HepG2 (cell line): ENCODE measurements around the gene PRDM12. TPM values are rescaled to one million over a fixed set of nuclear protein-coding genes. Genes with fewer than 3 reads are reported as not detected.

ENCODE experiments used
- BATF2 ChIP-seq: sonication (generic); formaldehyde crosslinking; IDR thresholded peaks from 2 replicates; pipeline ENCODE4 v1.8.0; 2022; ENCODE audit warnings: mild to moderate bottlenecking, missing genetic modification reagents, moderate library complexity
- CAMTA2 ChIP-seq: sonication (generic); formaldehyde crosslinking; IDR thresholded peaks from 2 replicates; pipeline ENCODE4 v1.4.0; 2020; ENCODE audit warnings: mild to moderate bottlenecking, missing genetic modification reagents, borderline replicate concordance
- CHD2 ChIP-seq: IDR thresholded peaks from 2 replicates; pipeline ENCODE4 v1.6.1; 2011; ENCODE audit warnings: low read depth, low read length, improper control_type of control experiment
- ELF3 ChIP-seq: IDR thresholded peaks from 2 replicates; pipeline ENCODE4 v1.6.1; 2016; ENCODE audit warnings: missing genetic modification reagents, missing compliant biosample characterization
- FOSL1 ChIP-seq: sonication (generic); formaldehyde crosslinking; IDR thresholded peaks from 2 replicates; pipeline ENCODE4 v1.9.0; 2021; ENCODE audit warnings: missing genetic modification reagents, borderline replicate concordance
- HOXA5 ChIP-seq: sonication (generic); formaldehyde crosslinking; IDR thresholded peaks from 2 replicates; pipeline ENCODE4 v1.4.0; 2020; ENCODE audit warnings: missing genetic modification reagents
- NAIF1 ChIP-seq: sonication (generic); formaldehyde crosslinking; IDR thresholded peaks from 2 replicates; pipeline ENCODE4 v1.5.0; 2020; ENCODE audit warnings: mild to moderate bottlenecking, missing genetic modification reagents, borderline replicate concordance
- NR2F1 ChIP-seq, 2 experiments: fragments of 450-650 bp in 1 of 2; formaldehyde crosslinking in 1 of 2; IDR thresholded peaks; 2 replicates each; pipeline versions ENCODE4 v1.5.0 to v1.6.1; 2016 to 2020; ENCODE audit warnings: mild to moderate bottlenecking in 1 of 2, missing compliant biosample characterization in 1 of 2, missing genetic modification reagents in 1 of 2, moderate library complexity in 1 of 2
- PBX3 ChIP-seq: sonication (generic); formaldehyde crosslinking; IDR thresholded peaks from 2 replicates; pipeline ENCODE4 v1.8.1; 2023; ENCODE audit warnings: missing genetic modification reagents, inconsistent platforms, borderline replicate concordance
- PCBP1 ChIP-seq: fragments of 200-400 bp; formaldehyde crosslinking; IDR thresholded peaks from 2 replicates; pipeline ENCODE4 v1.6.1; 2017; ENCODE audit warnings: mild to moderate bottlenecking, low read depth, low read length, borderline replicate concordance
- PTBP1 ChIP-seq: fragments of 200-400 bp; formaldehyde crosslinking; IDR thresholded peaks from 2 replicates; pipeline ENCODE4 v1.6.1; 2018; ENCODE audit warnings: low read length, low read depth; ENCODE audit not compliant: poor library complexity, severe bottlenecking
- RBM22 ChIP-seq: fragments of 200-400 bp; formaldehyde crosslinking; optimal IDR thresholded peaks from 2 replicates; pipeline ENCODE3; 2017; ENCODE audit warnings: mild to moderate bottlenecking, low read length, moderate library complexity
- RELA ChIP-seq: sonication (generic); formaldehyde crosslinking; IDR thresholded peaks from 2 replicates; pipeline ENCODE4 v1.4.0; 2020; ENCODE audit warnings: missing genetic modification reagents
- SNRNP70 ChIP-seq: fragments of 200-400 bp; formaldehyde crosslinking; IDR thresholded peaks from 2 replicates; pipeline ENCODE4 v1.6.1; 2017; ENCODE audit warnings: mild to moderate bottlenecking, low read depth, low read length, moderate library complexity
- SRSF4 ChIP-seq: fragments of 200-400 bp; formaldehyde crosslinking; IDR thresholded peaks from one replicate; pipeline ENCODE4 v1.6.1; 2018; ENCODE audit warnings: mild to moderate bottlenecking, low read depth, low read length, moderate library complexity; ENCODE audit not compliant: poor library complexity, severe bottlenecking
- TGIF2 ChIP-seq: IDR thresholded peaks from 2 replicates; pipeline ENCODE4 v1.6.1; 2016; ENCODE audit warnings: control low read depth, missing compliant biosample characterization
- ZC3H4 ChIP-seq: sonication (generic); formaldehyde crosslinking; IDR thresholded peaks from 2 replicates; pipeline ENCODE4 v1.4.0; 2020; ENCODE audit warnings: missing genetic modification reagents, borderline replicate concordance
- ZNF224 ChIP-seq: sonication (generic); formaldehyde crosslinking; IDR thresholded peaks from 2 replicates; pipeline ENCODE4 v1.5.0; 2020; ENCODE audit warnings: mild to moderate bottlenecking, missing genetic modification reagents
- ZNF264 ChIP-seq: sonication (generic); formaldehyde crosslinking; IDR thresholded peaks from 2 replicates; pipeline ENCODE4 v1.4.0; 2020; ENCODE audit warnings: missing genetic modification reagents
- ZNF292 ChIP-seq: sonication (generic); formaldehyde crosslinking; IDR thresholded peaks from 2 replicates; pipeline ENCODE4 v1.8.1; 2022; ENCODE audit warnings: mild to moderate bottlenecking, low read depth, missing genetic modification reagents, borderline replicate concordance
- ZNF331 ChIP-seq: sonication (generic); formaldehyde crosslinking; IDR thresholded peaks from 2 replicates; pipeline ENCODE4 v1.4.0; 2020; ENCODE audit warnings: missing genetic modification reagents
- ZNF350 ChIP-seq: sonication (generic); formaldehyde crosslinking; IDR thresholded peaks from 2 replicates; pipeline ENCODE4 v1.4.0; 2020; ENCODE audit warnings: mild to moderate bottlenecking, low read depth, missing genetic modification reagents, borderline replicate concordance
- ZNF672 ChIP-seq: sonication (generic); formaldehyde crosslinking; IDR thresholded peaks from 2 replicates; pipeline ENCODE4 v1.8.1; 2022; ENCODE audit warnings: missing genetic modification reagents
- ZNF678 ChIP-seq: sonication (generic); formaldehyde crosslinking; IDR thresholded peaks from 2 replicates; pipeline ENCODE4 v1.4.0; 2020; ENCODE audit warnings: mild to moderate bottlenecking, missing genetic modification reagents
- ZNF709 ChIP-seq: sonication (generic); formaldehyde crosslinking; IDR thresholded peaks from 2 replicates; pipeline ENCODE4 v1.5.0; 2020; ENCODE audit warnings: mild to moderate bottlenecking, missing genetic modification reagents
- ZNF800 ChIP-seq: sonication (generic); formaldehyde crosslinking; IDR thresholded peaks from 2 replicates; pipeline ENCODE4 v1.4.0; 2020; ENCODE audit warnings: missing genetic modification reagents
- ZNF839 ChIP-seq: sonication (generic); formaldehyde crosslinking; IDR thresholded peaks from 2 replicates; pipeline ENCODE4 v1.4.0; 2020; ENCODE audit warnings: missing genetic modification reagents, mild to moderate bottlenecking, borderline replicate concordance
- polyA plus RNA-seq, 8 experiments: library from polyadenylated mRNA; depleted of rRNA in 3 of 8; stranded (reverse) in 7 of 8; unstranded in 1 of 8; fragments of >200 nt; fragmentation: Illumina TruSeq in 4 of 8; extraction: Trizol in 4 of 8; gene quantifications; 2 replicates each; pipeline versions ENCODE4 v1.2.1 to v1.2.3, GENCODE V29; 2011 to 2016; ENCODE audit warnings: low read depth in 4 of 8, missing spikeins in 1 of 8, mixed read lengths in 1 of 8; ENCODE audit not compliant: insufficient read depth in 1 of 8
- total RNA-seq, 5 experiments: library from RNA; depleted of rRNA; stranded (reverse); fragments of >200 nt; fragmentation: Illumina TruSeq; extraction: Trizol; gene quantifications; 2 replicates each; pipeline ENCODE4 v1.2.3, GENCODE V29; 2016; ENCODE audit warnings: low read depth in 1 of 5

Gene PRDM12
- total and polyA plus RNA-seq, 2 of the 13 experiments (the other 11 are each of a cell fraction or from before 2014, with no cell fraction given), result 0.04 to 0.07 TPM

- TF ChIP-seq ZNF800 (CRISPR knock-in tag) (peak; percentile 98), ZNF672 (no peak), CAMTA2 (CRISPR knock-in tag) (peak; percentile 34; the same call in 1 of the 2 replicates), BATF2 (CRISPR knock-in tag) (peak; percentile 76; the same call in 1 of the 2 replicates), ZNF224 (peak; percentile 86; the same call in 1 of the 2 replicates), PCBP1 (no peak), PBX3 (CRISPR knock-in tag) (0 out of 2 replicates have a peak, but pooled peaks have one; percentile 53), ZNF292 (CRISPR knock-in tag) (no peak), PTBP1 (no peak), SNRNP70 (no peak), ELF3 (CRISPR knock-in tag) (no peak), ZC3H4 (CRISPR knock-in tag) (no peak), ZNF709 (CRISPR knock-in tag) (peak; percentile 86), ZNF264 (CRISPR knock-in tag) (peak; percentile 72; the same call in 1 of the 2 replicates), NAIF1 (CRISPR knock-in tag) (peak; percentile 49; the same call in 1 of the 2 replicates), ZNF350 (CRISPR knock-in tag) (no peak), HOXA5 (CRISPR knock-in tag) (peak; percentile 83), TGIF2 (CRISPR knock-in tag) (no peak), SRSF4 (no peak), CHD2 (0 out of 2 replicates have a peak, but pooled peaks have one; percentile 11), ZNF678 (CRISPR knock-in tag) (peak; percentile 81; the same call in 1 of the 2 replicates), ZNF331 (peak; percentile 77), ZNF839 (no peak), RBM22 (no peak), NR2F1 (CRISPR knock-in tag; IDR thresholded peaks at IDR 0.05) (no peak), FOSL1 (CRISPR knock-in tag) (peak; percentile 56), RELA (CRISPR knock-in tag) (no peak)
Observed at GRCh38 chr9:130680836-130681768, 16.7 kb downstream of the PRDM12 start (continued).
